ENCODE data around the gene MBD6. TPM values are rescaled to one million over a fixed set of nuclear protein-coding genes. Genes with fewer than 3 reads are reported as not detected.

MBD6 gene
- total and polyA plus RNA-seq, 2 of the 13 experiments (the other 11 are each of a cell fraction or from before 2014, with no cell fraction given): 4.1 to 5.9 TPM

- TF ChIP-seq GMEB1 (CRISPR knock-in tag; IDR thresholded peaks at IDR 0.05; ENCODE audit: borderline replicate concordance) (peak; percentile 50; the same call in 1 of the 2 replicates), MYC (CRISPR knock-in tag; IDR thresholded peaks at IDR 0.05; ENCODE audit: borderline replicate concordance) (no peak), CBX5 (CRISPR knock-in tag; IDR thresholded peaks at IDR 0.05; ENCODE audit: borderline replicate concordance) (no peak), ZBTB46 (CRISPR knock-in tag; IDR thresholded peaks at IDR 0.05; ENCODE audit: borderline replicate concordance) (no peak), REPIN1 (CRISPR knock-in tag; IDR thresholded peaks at IDR 0.05; ENCODE audit: borderline replicate concordance, low read depth) (peak; percentile 44; the same call in 1 of the 2 replicates), ADNP (CRISPR knock-in tag; IDR thresholded peaks at IDR 0.05) (no peak), SIN3B (IDR thresholded peaks at IDR 0.05; ENCODE audit: low read length) (peak; percentile 25; the same call in 1 of the 2 replicates), FOXA3 (CRISPR knock-in tag; IDR thresholded peaks at IDR 0.05) (0 out of 2 replicates have a peak, but pooled peaks have one; percentile 40), ETV5 (CRISPR knock-in tag; IDR thresholded peaks at IDR 0.05; ENCODE audit: borderline replicate concordance) (no peak), ZNF205 (CRISPR knock-in tag; IDR thresholded peaks at IDR 0.05) (no peak), ZBTB49 (CRISPR knock-in tag; IDR thresholded peaks at IDR 0.05; ENCODE audit: borderline replicate concordance) (no peak), ZNF766 (CRISPR knock-in tag; IDR thresholded peaks at IDR 0.05; ENCODE audit: borderline replicate concordance) (no peak), ZNF234 (CRISPR knock-in tag; conservative IDR thresholded peaks at IDR 0.05) (no peak), TSC22D2 (CRISPR knock-in tag; IDR thresholded peaks at IDR 0.05; ENCODE audit: borderline replicate concordance) (no peak), ZNF576 (CRISPR knock-in tag; IDR thresholded peaks at IDR 0.05) (no peak), CEBPG (CRISPR knock-in tag; IDR thresholded peaks at IDR 0.05) (no peak), ZNF280D (CRISPR knock-in tag; IDR thresholded peaks at IDR 0.05) (no peak)
These were observed 24.0 kb downstream of the MBD6 start, which contains the start of gene DCTN2 (continued) for GRCh38 chr12:57546438-57547287.

All from HepG2 (cell line).